ENCODE results near the gene NUDC. TPM values are rescaled to one million over a fixed set of nuclear protein-coding genes. Genes with fewer than 3 reads are reported as not detected.

The NUDC gene
- total and polyA plus RNA-seq, 2 of the 13 experiments (the other 11 are each of a cell fraction or from before 2014, with no cell fraction given), result 34.7 to 104 TPM

DNA sequence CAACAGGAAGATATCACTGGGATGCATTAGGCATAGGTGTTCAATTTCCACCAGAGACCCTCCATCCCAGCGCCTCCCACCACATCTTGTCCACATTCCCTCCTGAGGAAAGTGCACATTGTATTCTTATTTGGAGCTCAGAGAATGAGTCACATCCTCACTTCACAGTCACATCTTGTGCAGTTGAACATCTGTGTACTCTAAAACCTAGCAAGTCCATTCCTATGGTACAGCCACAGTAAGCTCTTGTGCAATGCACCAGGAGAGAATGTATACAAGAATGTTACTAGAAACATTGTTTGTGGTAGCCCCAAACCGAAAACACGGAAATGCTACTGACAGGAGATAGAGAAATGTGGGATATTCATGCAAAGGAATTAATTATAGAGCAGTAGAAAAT lies 40.3 kb downstream of the NUDC start (continued):
- TF ChIP-seq, protein P1, sequence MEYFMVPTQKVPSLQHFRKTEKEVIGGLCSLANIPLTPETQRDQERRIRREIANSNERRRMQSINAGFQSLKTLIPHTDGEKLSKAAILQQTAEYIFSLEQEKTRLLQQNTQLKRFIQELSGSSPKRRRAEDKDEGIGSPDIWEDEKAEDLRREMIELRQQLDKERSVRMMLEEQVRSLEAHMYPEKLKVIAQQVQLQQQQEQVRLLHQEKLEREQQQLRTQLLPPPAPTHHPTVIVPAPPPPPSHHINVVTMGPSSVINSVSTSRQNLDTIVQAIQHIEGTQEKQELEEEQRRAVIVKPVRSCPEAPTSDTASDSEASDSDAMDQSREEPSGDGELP (IDR thresholded peaks at IDR 0.05; ENCODE audit: borderline replicate concordance, low read depth), result peak; percentile 36; the same call in 1 of the 2 replicates
- peak; percentile 71 for TF ChIP-seq FOSL1 (CRISPR knock-in tag; IDR thresholded peaks at IDR 0.05; ENCODE audit: borderline replicate concordance)
- no peak for TF ChIP-seq KDM5A (IDR thresholded peaks at IDR 0.05; ENCODE audit: borderline replicate concordance, low read length)
- TF ChIP-seq, protein P2, sequence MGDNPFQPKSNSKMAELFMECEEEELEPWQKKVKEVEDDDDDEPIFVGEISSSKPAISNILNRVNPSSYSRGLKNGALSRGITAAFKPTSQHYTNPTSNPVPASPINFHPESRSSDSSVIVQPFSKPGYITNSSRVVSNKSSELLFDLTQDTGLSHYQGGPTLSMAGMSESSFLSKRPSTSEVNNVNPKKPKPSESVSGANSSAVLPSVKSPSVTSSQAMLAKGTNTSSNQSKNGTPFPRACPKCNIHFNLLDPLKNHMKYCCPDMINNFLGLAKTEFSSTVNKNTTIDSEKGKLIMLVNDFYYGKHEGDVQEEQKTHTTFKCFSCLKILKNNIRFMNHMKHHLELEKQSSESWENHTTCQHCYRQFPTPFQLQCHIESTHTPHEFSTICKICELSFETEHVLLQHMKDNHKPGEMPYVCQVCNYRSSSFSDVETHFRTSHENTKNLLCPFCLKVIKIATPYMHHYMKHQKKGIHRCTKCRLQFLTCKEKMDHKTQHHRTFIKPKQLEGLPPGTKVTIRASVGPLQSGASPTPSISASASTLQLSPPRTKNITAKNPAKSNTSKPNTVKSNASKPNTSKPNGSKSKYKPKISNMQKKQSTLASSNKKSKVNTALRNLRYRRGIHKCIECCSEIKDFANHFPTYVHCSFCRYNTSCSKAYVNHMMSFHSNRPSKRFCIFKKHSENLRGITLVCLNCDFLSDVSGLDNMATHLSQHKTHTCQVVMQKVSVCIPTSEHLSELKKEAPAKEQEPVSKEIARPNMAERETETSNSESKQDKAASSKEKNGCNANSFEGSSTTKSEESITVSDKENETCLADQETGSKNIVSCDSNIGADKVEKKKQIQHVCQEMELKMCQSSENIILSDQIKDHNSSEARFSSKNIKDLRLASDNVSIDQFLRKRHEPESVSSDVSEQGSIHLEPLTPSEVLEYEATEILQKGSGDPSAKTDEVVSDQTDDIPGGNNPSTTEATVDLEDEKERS (CRISPR knock-in tag; IDR thresholded peaks at IDR 0.05), result no peak
- peak; percentile 75; the same call in 1 of the 2 replicates for TF ChIP-seq JUNB (CRISPR knock-in tag; IDR thresholded peaks at IDR 0.05; ENCODE audit: borderline replicate concordance)
- no peak for TF ChIP-seq NCOR1 (IDR thresholded peaks at IDR 0.05; ENCODE audit: borderline replicate concordance, low read length)
- peak; percentile 56; the same call in 1 of the 2 replicates for TF ChIP-seq ZBTB7B (CRISPR knock-in tag; IDR thresholded peaks at IDR 0.05)
- TF ChIP-seq NAIF1 (CRISPR knock-in tag; IDR thresholded peaks at IDR 0.05; ENCODE audit: borderline replicate concordance), result no peak
- TF ChIP-seq REPIN1 (CRISPR knock-in tag; IDR thresholded peaks at IDR 0.05; ENCODE audit: borderline replicate concordance, low read depth), result no peak
- TF ChIP-seq SCMH1 (CRISPR knock-in tag; IDR thresholded peaks at IDR 0.05; ENCODE audit: borderline replicate concordance), result no peak
- TF ChIP-seq TCF7 (IDR thresholded peaks at IDR 0.05; ENCODE audit: low read depth), result no peak
- no peak for TF ChIP-seq RBM39 (IDR thresholded peaks at IDR 0.05; ENCODE audit: low read depth, low read length, poor library complexity, severe bottlenecking)
- no peak for TF ChIP-seq ZNF33B (CRISPR knock-in tag; IDR thresholded peaks at IDR 0.05)
- no peak for TF ChIP-seq ZNF570 (CRISPR knock-in tag; IDR thresholded peaks at IDR 0.05; ENCODE audit: borderline replicate concordance)
- TF ChIP-seq NFATC3 (CRISPR knock-in tag; IDR thresholded peaks at IDR 0.05), result no peak
- TF ChIP-seq FOXK1 (CRISPR knock-in tag; IDR thresholded peaks at IDR 0.05; ENCODE audit: borderline replicate concordance, low read depth), result peak; percentile 91; the same call in 1 of the 2 replicates
- TF ChIP-seq FOXA3 (CRISPR knock-in tag; IDR thresholded peaks at IDR 0.05), result peak; percentile 88
- TF ChIP-seq, protein P3, sequence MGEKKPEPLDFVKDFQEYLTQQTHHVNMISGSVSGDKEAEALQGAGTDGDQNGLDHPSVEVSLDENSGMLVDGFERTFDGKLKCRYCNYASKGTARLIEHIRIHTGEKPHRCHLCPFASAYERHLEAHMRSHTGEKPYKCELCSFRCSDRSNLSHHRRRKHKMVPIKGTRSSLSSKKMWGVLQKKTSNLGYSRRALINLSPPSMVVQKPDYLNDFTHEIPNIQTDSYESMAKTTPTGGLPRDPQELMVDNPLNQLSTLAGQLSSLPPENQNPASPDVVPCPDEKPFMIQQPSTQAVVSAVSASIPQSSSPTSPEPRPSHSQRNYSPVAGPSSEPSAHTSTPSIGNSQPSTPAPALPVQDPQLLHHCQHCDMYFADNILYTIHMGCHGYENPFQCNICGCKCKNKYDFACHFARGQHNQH (CRISPR knock-in tag; IDR thresholded peaks at IDR 0.05), result peak; percentile 41; the same call in 1 of the 2 replicates
- TF ChIP-seq GATAD2A (CRISPR knock-in tag; IDR thresholded peaks at IDR 0.05), result peak; percentile 92
- 0 out of 2 replicates have a peak, but pooled peaks have one; percentile 54 for TF ChIP-seq ZNF644 (CRISPR knock-in tag; IDR thresholded peaks at IDR 0.05; ENCODE audit: low read depth)
- peak; percentile 65; the same call in 1 of the 2 replicates for TF ChIP-seq ZBTB43 (CRISPR knock-in tag; conservative IDR thresholded peaks at IDR 0.05)
- TF ChIP-seq FOSL2 (CRISPR knock-in tag; IDR thresholded peaks at IDR 0.05), result peak; percentile 96
- TF ChIP-seq SNAPC5 (CRISPR knock-in tag; IDR thresholded peaks at IDR 0.05; ENCODE audit: borderline replicate concordance), result no peak
- peak; percentile 30 for TF ChIP-seq PHF5A (CRISPR knock-in tag; IDR thresholded peaks at IDR 0.05; ENCODE audit: low read depth, unreplicated experiment)
- TF ChIP-seq ZSCAN20 (CRISPR knock-in tag; IDR thresholded peaks at IDR 0.05; ENCODE audit: borderline replicate concordance), result no peak

Measured in HepG2 (cell line).